ENCODE results near the gene MAP3K8. TPM values are rescaled to one million over a fixed set of nuclear protein-coding genes. Genes with fewer than 3 reads are reported as not detected.
A peak's percentile ranks its signal among the peaks of the same experiment; 100 is the strongest.

MAP3K8 gene
- total RNA-seq, 1 donor from 2014 or later, result 5.1 TPM

GRCh38 chr10:30493609-30494530 lies 59.9 kb downstream of the MAP3K8 start:
- Histone ChIP-seq H3K4me3 (ENCODE audit: insufficient read depth, low read depth, low read length) (no peak overlapping the region), H3K4me1 (ENCODE audit: insufficient read depth, low read length) (peaks cover 2% of the 10 kb centered on the region), H3K9ac (ENCODE audit: low read length) (no peak overlapping the region), H3K9me3 (ENCODE audit: insufficient read depth, low read depth, low read length) (no peaks in the 10 kb centered on the region), H3K27ac (ENCODE audit: low read depth, low read length) (no peak overlapping the region), H3K36me3 (ENCODE audit: insufficient read depth, low read length) (no peaks in the 10 kb centered on the region), H3K27me3 (ENCODE audit: insufficient read depth, low read length) (no peaks in the 10 kb centered on the region), H4K20me1 (ENCODE audit: insufficient read depth, low read length) (no peaks in the 10 kb centered on the region), H3K4me2 (ENCODE audit: low read length) (no peak overlapping the region), H3K79me2 (ENCODE audit: insufficient read depth, low read length) (no peaks in the 10 kb centered on the region), H2AFZ (ENCODE audit: low read depth, low read length) (no peak overlapping the region)
- Mint-ChIP-seq H3K27ac (ENCODE audit: unreplicated experiment) (no peak overlapping the region), H3K9me3 (ENCODE audit: unreplicated experiment) (no peaks in the 10 kb centered on the region), H3K36me3 (ENCODE audit: low read depth, unreplicated experiment) (no peaks in the 10 kb centered on the region), H3K4me1 (ENCODE audit: low read depth, unreplicated experiment) (peaks cover 10% of the 10 kb centered on the region), H3K4me3 (ENCODE audit: unreplicated experiment) (no peak overlapping the region), H3K27me3 (ENCODE audit: low read depth, unreplicated experiment) (peaks cover 9% of the 10 kb centered on the region)
- TF ChIP-seq EZH2 (IDR thresholded peaks at IDR 0.05; ENCODE audit: insufficient read depth, low read length), result no peak
- TF ChIP-seq, protein P1, sequence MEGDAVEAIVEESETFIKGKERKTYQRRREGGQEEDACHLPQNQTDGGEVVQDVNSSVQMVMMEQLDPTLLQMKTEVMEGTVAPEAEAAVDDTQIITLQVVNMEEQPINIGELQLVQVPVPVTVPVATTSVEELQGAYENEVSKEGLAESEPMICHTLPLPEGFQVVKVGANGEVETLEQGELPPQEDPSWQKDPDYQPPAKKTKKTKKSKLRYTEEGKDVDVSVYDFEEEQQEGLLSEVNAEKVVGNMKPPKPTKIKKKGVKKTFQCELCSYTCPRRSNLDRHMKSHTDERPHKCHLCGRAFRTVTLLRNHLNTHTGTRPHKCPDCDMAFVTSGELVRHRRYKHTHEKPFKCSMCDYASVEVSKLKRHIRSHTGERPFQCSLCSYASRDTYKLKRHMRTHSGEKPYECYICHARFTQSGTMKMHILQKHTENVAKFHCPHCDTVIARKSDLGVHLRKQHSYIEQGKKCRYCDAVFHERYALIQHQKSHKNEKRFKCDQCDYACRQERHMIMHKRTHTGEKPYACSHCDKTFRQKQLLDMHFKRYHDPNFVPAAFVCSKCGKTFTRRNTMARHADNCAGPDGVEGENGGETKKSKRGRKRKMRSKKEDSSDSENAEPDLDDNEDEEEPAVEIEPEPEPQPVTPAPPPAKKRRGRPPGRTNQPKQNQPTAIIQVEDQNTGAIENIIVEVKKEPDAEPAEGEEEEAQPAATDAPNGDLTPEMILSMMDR (IDR thresholded peaks at IDR 0.05; ENCODE audit: insufficient read depth, low read depth, low read length), result no peak
- DNase-seq (ENCODE audit: low read depth) (peak; percentile 42), FAIRE-seq (no peak)

DNA sequence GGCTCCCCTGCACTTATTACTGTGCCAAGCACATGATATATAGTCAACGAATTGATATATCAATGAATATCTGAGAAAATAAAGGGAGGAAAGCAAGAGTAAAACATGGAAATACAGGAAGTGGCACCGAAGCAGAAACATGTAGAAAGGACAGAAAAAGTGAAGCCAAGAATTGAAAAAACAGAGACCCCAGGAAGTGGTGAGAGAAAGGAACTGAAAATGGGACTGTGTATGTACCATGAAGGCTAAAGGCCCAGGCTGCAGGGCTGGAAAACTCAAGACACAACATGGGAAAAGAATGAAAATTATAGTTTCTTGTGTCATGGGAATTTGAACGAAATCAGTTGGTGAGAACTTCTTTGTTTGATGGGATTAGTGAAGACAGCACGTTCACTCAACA lies 60.6 kb downstream of the MAP3K8 start:
- no peaks in the 10 kb centered on the region for H3K9me3 ChIP-seq (ENCODE audit: insufficient read depth, low read depth, low read length)
- H3K27ac ChIP-seq (ENCODE audit: low read depth, low read length), result no peak overlapping the region
- H4K20me1 ChIP-seq (ENCODE audit: insufficient read depth, low read length), result no peaks in the 10 kb centered on the region
- Mint-ChIP-seq H3K9me3 (ENCODE audit: unreplicated experiment) (no peaks in the 10 kb centered on the region), H3K4me3 (ENCODE audit: unreplicated experiment) (no peak overlapping the region), H3K27ac (ENCODE audit: unreplicated experiment) (no peak overlapping the region), H3K4me1 (ENCODE audit: low read depth, unreplicated experiment) (peaks cover 10% of the 10 kb centered on the region), H3K36me3 (ENCODE audit: low read depth, unreplicated experiment) (no peaks in the 10 kb centered on the region), H3K27me3 (ENCODE audit: low read depth, unreplicated experiment) (peaks cover 9% of the 10 kb centered on the region)
- H3K4me3 ChIP-seq (ENCODE audit: insufficient read depth, low read depth, low read length), result no peak overlapping the region
- H3K4me2 ChIP-seq (ENCODE audit: low read length), result no peak overlapping the region
- no peak overlapping the region for H3K9ac ChIP-seq (ENCODE audit: low read length)
- H3K79me2 ChIP-seq (ENCODE audit: insufficient read depth, low read length), result no peaks in the 10 kb centered on the region
- peaks cover 2% of the 10 kb centered on the region for H3K4me1 ChIP-seq (ENCODE audit: insufficient read depth, low read length)
- H3K27me3 ChIP-seq (ENCODE audit: insufficient read depth, low read length), result no peaks in the 10 kb centered on the region
- FAIRE-seq (no peak), DNase-seq (ENCODE audit: low read depth) (no peak)
- no peak overlapping the region for H2AFZ ChIP-seq (ENCODE audit: low read depth, low read length)
- no peaks in the 10 kb centered on the region for H3K36me3 ChIP-seq (ENCODE audit: insufficient read depth, low read length)
- TF ChIP-seq EZH2 (IDR thresholded peaks at IDR 0.05; ENCODE audit: insufficient read depth, low read length), result no peak
- TF ChIP-seq, protein P1 (IDR thresholded peaks at IDR 0.05; ENCODE audit: insufficient read depth, low read depth, low read length), result no peak

DNA sequence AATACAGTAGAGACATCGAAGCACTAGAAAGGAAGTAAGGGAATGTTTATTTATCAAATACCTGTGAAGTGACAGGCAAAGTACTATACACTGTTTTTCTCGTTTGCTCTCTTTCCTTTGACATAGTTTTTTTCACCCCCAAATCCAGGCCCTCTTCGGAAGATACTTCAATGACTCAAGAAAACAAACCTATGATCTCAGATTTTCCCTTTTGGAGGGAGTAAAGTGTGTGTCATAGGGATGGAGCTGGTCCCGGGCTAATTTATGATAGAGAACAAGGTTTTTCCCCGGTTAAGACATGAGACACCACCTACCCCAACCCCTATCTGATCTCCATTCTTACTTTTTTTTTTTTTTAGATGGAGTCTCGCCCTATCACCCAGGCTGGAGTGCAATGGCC lies 61.7 kb downstream of the MAP3K8 start:
- Histone ChIP-seq H2AFZ (ENCODE audit: low read depth, low read length) (no peak overlapping the region), H3K79me2 (ENCODE audit: insufficient read depth, low read length) (no peaks in the 10 kb centered on the region), H3K27ac (ENCODE audit: low read depth, low read length) (no peak overlapping the region), H3K4me3 (ENCODE audit: insufficient read depth, low read depth, low read length) (no peak overlapping the region), H3K4me2 (ENCODE audit: low read length) (no peak overlapping the region), H3K27me3 (ENCODE audit: insufficient read depth, low read length) (peaks cover 4% of the 10 kb centered on the region), H3K9me3 (ENCODE audit: insufficient read depth, low read depth, low read length) (no peaks in the 10 kb centered on the region), H3K36me3 (ENCODE audit: insufficient read depth, low read length) (no peaks in the 10 kb centered on the region), H3K4me1 (ENCODE audit: insufficient read depth, low read length) (peaks cover 2% of the 10 kb centered on the region), H3K9ac (ENCODE audit: low read length) (no peak overlapping the region), H4K20me1 (ENCODE audit: insufficient read depth, low read length) (no peaks in the 10 kb centered on the region)
- Mint-ChIP-seq H3K36me3 (ENCODE audit: low read depth, unreplicated experiment) (no peaks in the 10 kb centered on the region), H3K9me3 (ENCODE audit: unreplicated experiment) (no peaks in the 10 kb centered on the region), H3K27ac (ENCODE audit: unreplicated experiment) (no peak overlapping the region), H3K4me3 (ENCODE audit: unreplicated experiment) (no peak overlapping the region), H3K27me3 (ENCODE audit: low read depth, unreplicated experiment) (peaks cover 4% of the 10 kb centered on the region), H3K4me1 (ENCODE audit: low read depth, unreplicated experiment) (peaks cover 10% of the 10 kb centered on the region)
- DNase-seq (ENCODE audit: low read depth) (peak; percentile 30), FAIRE-seq (no peak)
- TF ChIP-seq, protein P1 (IDR thresholded peaks at IDR 0.05; ENCODE audit: insufficient read depth, low read depth, low read length), result no peak
- no peak for TF ChIP-seq EZH2 (IDR thresholded peaks at IDR 0.05; ENCODE audit: insufficient read depth, low read length)
